Measurements from ENCODE around the gene PDPK1.

DNA sequence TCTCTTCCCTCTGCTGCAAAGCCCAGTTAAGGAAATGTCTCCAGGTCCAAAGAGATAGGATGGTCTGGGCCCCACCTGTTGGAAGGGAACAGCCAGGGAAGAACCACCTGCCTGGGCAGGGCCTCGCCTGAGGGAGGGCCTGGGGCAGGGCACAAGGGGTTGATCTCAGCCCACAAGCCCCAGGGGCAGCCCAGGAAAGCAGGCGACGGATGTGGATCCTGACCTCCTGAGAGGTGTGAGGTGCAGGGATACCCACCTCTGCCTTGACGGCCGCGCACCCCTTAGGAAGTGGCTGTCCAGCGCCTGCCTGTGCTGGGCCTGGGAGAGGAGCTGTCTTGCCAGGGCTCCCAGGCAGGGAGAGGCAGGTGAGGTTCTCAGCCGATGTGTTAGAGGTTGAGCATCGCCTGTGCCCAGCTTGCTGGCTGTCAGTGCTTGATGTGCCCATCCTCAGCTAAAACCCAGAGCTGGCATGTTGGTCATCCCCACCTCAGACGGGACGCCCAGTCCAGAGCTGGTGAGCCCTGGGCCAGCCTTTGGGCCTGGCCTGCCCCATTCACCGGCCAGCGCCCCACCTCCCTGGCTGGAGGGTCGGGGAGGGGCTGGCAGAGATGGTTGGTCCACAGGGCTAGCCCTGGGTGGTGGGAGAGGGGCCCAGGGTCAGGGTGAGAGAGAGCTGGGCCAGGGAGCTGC lies 7.0 kb upstream of the PDPK1 start:
- TF ChIP-seq CTCF (conservative IDR thresholded peaks at IDR 0.05; ENCODE audit: low read length) (no peak), EZH2phosphoT487 (IDR thresholded peaks at IDR 0.05; ENCODE audit: borderline replicate concordance) (no peak)

All from Loucy (cell line).